ENCODE data around the gene XRN2.

DNA sequence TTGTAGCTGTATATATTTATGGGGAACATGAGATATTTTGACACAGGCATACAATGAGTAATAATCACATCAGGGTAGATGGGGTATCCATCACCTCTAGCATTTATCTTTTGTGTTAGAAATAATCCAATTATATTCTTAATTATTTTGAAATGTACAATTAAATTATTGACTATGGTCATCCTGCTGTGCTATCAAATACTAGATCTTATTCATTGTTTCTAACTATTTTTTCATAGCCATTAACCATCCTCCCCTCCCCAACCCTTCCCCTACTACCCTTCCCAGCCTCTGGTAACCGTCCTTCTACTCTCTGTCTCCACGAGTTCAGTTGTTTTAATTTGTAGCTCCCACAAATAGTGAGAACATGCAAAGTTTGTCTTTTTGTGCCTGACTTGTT lies 65.7 kb downstream of the XRN2 start:
- TF ChIP-seq, protein P1, sequence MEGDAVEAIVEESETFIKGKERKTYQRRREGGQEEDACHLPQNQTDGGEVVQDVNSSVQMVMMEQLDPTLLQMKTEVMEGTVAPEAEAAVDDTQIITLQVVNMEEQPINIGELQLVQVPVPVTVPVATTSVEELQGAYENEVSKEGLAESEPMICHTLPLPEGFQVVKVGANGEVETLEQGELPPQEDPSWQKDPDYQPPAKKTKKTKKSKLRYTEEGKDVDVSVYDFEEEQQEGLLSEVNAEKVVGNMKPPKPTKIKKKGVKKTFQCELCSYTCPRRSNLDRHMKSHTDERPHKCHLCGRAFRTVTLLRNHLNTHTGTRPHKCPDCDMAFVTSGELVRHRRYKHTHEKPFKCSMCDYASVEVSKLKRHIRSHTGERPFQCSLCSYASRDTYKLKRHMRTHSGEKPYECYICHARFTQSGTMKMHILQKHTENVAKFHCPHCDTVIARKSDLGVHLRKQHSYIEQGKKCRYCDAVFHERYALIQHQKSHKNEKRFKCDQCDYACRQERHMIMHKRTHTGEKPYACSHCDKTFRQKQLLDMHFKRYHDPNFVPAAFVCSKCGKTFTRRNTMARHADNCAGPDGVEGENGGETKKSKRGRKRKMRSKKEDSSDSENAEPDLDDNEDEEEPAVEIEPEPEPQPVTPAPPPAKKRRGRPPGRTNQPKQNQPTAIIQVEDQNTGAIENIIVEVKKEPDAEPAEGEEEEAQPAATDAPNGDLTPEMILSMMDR (conservative IDR thresholded peaks at IDR 0.05; ENCODE audit: low read depth, low read length): no peak
- TF ChIP-seq EZH2 (IDR thresholded peaks at IDR 0.05; ENCODE audit: low read length, unreplicated experiment): no peak

All from PC-3 (cell line).